Measurements from ENCODE around the gene BCAM. TPM values are rescaled to one million over a fixed set of nuclear protein-coding genes. Genes with fewer than 3 reads are reported as not detected.
A peak's percentile ranks its signal among the peaks of the same experiment; 100 is the strongest.

Gene BCAM
- total and polyA plus RNA-seq, 4 donors, result 10.5 to 87.4 (median 19.1) TPM

GRCh38 chr19:44845612-44846454 lies 36.9 kb downstream of the BCAM start, which contains the start of gene NECTIN2:
TSS of gene NECTIN2 (plus strand) at chr19:44846297. CDS start at chr19:44846526, 229 bp downstream.
- Histone ChIP-seq H3K9ac (ENCODE audit: low read depth in 1 of 2, low read length in 2 of 2) (peak within 1 kb of the TSS; percentile 95 to 100), H3K9me3 (ENCODE audit: control insufficient read depth in 4 of 4, low read length in 3 of 4) (no peaks in the 10 kb centered on the region), H3K27ac (ENCODE audit: low read depth in 1 of 2, low read length in 2 of 2) (peak within 1 kb of the TSS; percentile 87 to 96), H3K27me3 (ENCODE audit: control insufficient read depth in 4 of 4, insufficient read depth in 4 of 4, low read length in 3 of 4) (no peaks in the 10 kb centered on the region), H3K4me3 (ENCODE audit: low read depth in 1 of 3, low read length in 3 of 3) (peak within 1 kb of the TSS; percentile 71 to 87 (median 79)), H3K36me3 (ENCODE audit: control insufficient read depth in 4 of 4, insufficient read depth in 3 of 4, low read depth in 1 of 4, low read length in 3 of 4) (no peaks in the 10 kb centered on the region), H3K4me1 (ENCODE audit: control insufficient read depth in 4 of 4, insufficient read depth in 4 of 4, low read length in 3 of 4) (peaks cover 9 to 43% (median 31%) of the 10 kb centered on the region in 4 donors)
- DNase-seq (ENCODE audit: low spot score), result peak; percentile 100
- under 1% methylated on average over 67 of the region's 67 CpGs for WGBS
- peak; percentile 30 to 50 for TF ChIP-seq RXRA (IDR thresholded peaks at IDR 0.05)
- TF ChIP-seq HNF4G (IDR thresholded peaks at IDR 0.05), result peak; percentile 9
- TF ChIP-seq RAD21 (IDR thresholded peaks at IDR 0.05), result peak; percentile 53 to 75
- peak; percentile 23 for TF ChIP-seq MAX (IDR thresholded peaks at IDR 0.05)
- no peak for TF ChIP-seq FOXA2 (IDR thresholded peaks at IDR 0.05)
- peak; percentile 26 for TF ChIP-seq ZBTB33 (IDR thresholded peaks at IDR 0.05)
- peak; percentile 72 for TF ChIP-seq CTCF (IDR thresholded peaks at IDR 0.05; ENCODE audit: low read depth, low read length, missing input control)
- TF ChIP-seq GABPA (IDR thresholded peaks at IDR 0.05 in 1 of 2, conservative IDR thresholded peaks at IDR 0.05 in 1 of 2), result peak in 1 of 2 donors; percentile 64
- peak; percentile 43 for TF ChIP-seq YY1 (IDR thresholded peaks at IDR 0.05)
- no peak for TF ChIP-seq REST (IDR thresholded peaks at IDR 0.05)
- TF ChIP-seq ATF3 (IDR thresholded peaks at IDR 0.05), result no peak
- peak in 1 of 2 donors; percentile 26 for TF ChIP-seq EGR1 (IDR thresholded peaks at IDR 0.05; ENCODE audit: low read depth in 2 of 2)
- peak; percentile 79 for TF ChIP-seq SP1 (IDR thresholded peaks at IDR 0.05)
- TF ChIP-seq NR2F2 (IDR thresholded peaks at IDR 0.05), result peak; percentile 44
- peak in 1 of 2 donors; percentile 29 for TF ChIP-seq JUND (IDR thresholded peaks at IDR 0.05)
- no peak for TF ChIP-seq FOXA1 (IDR thresholded peaks at IDR 0.05)
- peak; percentile 28 to 41 for TF ChIP-seq HNF4A (conservative IDR thresholded peaks at IDR 0.05)
- TF ChIP-seq TAF1 (conservative IDR thresholded peaks at IDR 0.05), result no peak
